Measurements from ENCODE around the gene P2RY2.
A peak's percentile ranks its signal among the peaks of the same experiment; 100 is the strongest.
"Not testable (repeated sequence)": the region's sequence is repeated elsewhere in the genome, so short reads cannot be mapped to it uniquely, and the experiment has no call there.

Gene P2RY2

DNA sequence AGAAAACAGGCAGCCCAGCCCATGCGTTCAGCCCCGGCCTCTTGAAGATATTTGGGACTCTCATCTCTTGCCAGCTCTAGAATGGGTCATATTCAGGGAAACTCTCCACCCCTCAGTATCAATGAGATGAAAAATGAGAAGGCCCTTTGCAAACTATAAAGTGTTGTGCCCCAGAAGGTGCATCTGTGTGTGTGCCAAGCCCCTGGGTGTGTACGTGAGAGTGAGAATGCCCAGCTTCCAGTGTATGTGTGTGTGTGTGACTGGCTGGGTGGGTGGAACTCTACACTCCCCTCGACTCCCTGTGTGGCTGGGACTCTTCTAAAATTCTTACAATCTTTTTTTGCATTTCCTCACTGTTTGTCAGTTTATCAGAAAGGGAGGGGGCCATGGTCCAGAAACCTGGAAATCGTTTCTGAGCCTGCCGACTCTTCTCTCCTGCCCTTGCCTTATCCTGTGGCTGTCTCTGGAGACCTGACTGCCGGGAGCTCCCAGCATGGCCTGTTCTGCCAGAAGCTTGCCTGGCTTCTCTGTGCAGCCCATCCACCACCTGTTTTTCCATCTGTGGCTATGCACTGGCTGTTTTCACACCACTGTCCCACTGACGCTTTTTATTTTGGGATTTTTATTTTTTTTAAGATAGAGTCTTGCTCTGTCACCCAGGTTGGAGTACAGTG is 55.3 kb downstream of the P2RY2 start:
- TF ChIP-seq POLR2AphosphoS5 (IDR thresholded peaks at IDR 0.05; ENCODE audit: low read depth, low read length) (no peak), SPI1 (IDR thresholded peaks at IDR 0.05; ENCODE audit: low read depth, low read length) (no peak), POLR2A (IDR thresholded peaks at IDR 0.05; ENCODE audit: low read depth, low read length) (no peak), POU2F2 (IDR thresholded peaks at IDR 0.05; ENCODE audit: low read depth, low read length) (no peak), TAF1 (IDR thresholded peaks at IDR 0.05; ENCODE audit: low read depth, low read length) (no peak), PAX5 (IDR thresholded peaks at IDR 0.05; ENCODE audit: insufficient read depth, low read length, severe bottlenecking) (no peak)
- no peak for FAIRE-seq
- no peak for DNase-seq (ENCODE audit: insufficient read length, low spot score)

DNA sequence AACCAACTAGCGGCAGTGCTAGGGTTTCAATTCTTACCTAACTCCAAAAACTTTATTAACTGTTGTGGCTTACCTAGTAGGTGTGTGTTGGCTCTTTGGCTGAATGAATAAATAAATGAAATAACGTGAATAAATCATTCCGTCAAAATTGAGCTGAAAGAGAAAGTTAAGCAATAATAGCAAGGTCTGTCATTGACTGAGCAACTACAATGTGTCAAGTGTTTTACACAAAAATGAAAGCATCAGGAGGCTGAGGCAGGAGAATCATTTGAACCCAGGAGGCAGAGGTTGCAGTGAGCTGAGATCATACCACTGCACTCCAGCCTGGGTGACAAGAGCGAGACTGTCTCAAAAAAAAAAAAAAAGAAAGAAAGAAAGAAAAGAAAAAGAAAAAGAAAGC is 56.1 kb downstream of the P2RY2 start:
- not testable (repeated sequence) for FAIRE-seq; DNase-seq (ENCODE audit: insufficient read length, low spot score)

DNA sequence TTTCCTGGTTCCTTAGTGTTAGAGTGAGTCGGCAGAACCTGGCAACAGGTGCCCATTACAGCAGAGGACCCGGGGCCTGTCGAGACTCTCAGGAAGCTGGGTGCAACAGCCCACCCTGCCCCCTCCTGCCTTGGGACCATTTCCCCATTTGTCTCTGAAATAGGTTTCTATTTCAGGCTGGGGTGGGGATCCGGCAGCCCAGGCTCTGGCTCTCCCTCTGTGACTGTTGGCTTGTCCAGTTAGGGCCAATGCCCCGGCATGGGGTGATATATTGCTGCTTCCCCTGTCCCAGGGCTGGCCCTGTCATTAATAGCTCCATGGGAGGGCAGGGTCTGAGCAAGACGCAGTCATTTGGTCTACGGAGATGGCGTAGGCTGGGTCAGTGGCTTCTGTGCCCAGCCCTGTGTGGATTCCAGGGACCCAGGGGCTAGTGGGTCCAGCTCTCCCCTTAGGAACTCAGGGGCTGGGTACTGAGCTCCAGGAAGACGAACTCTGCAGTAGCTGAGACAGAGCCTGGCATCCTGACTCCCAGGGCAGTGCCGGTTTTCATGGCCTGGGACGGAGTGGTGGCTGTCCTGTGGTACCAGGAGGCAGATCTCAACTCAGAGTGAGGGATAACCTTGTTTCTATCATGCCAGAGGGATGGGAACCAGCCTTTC is 56.8 kb downstream of the P2RY2 start:
- TF ChIP-seq SPI1 (IDR thresholded peaks at IDR 0.05; ENCODE audit: low read depth, low read length) (peak; percentile 32; the same call in 1 of the 2 replicates), POLR2A (IDR thresholded peaks at IDR 0.05; ENCODE audit: low read depth, low read length) (no peak), POU2F2 (IDR thresholded peaks at IDR 0.05; ENCODE audit: low read depth, low read length) (no peak), POLR2AphosphoS5 (IDR thresholded peaks at IDR 0.05; ENCODE audit: low read depth, low read length) (no peak), PAX5 (IDR thresholded peaks at IDR 0.05; ENCODE audit: insufficient read depth, low read length, severe bottlenecking) (no peak), TAF1 (IDR thresholded peaks at IDR 0.05; ENCODE audit: low read depth, low read length) (no peak)
- FAIRE-seq, result no peak

DNA sequence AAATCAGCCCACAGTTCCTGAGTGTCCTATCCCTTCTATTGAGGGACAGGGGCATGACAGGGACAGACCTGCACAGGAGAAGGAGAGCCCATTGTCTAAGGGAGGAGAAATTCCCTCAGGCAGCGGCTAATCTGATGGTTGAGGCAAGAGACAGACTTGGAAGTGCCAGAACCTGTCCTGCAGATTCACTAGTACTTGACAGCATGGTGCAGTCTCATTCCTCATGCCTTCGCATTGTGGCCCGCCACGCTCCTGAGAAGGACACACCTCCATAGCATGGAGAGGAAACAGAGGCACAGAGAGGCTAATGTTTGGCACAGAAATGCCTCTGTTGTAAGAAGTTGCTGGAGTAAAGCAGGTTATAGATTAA is 57.3 kb downstream of the P2RY2 start:
- TF ChIP-seq POLR2AphosphoS5 (IDR thresholded peaks at IDR 0.05; ENCODE audit: low read depth, low read length) (no peak), PAX5 (IDR thresholded peaks at IDR 0.05; ENCODE audit: insufficient read depth, low read length, severe bottlenecking) (no peak), TAF1 (IDR thresholded peaks at IDR 0.05; ENCODE audit: low read depth, low read length) (no peak), POU2F2 (IDR thresholded peaks at IDR 0.05; ENCODE audit: low read depth, low read length) (no peak), POLR2A (IDR thresholded peaks at IDR 0.05; ENCODE audit: low read depth, low read length) (no peak), SPI1 (IDR thresholded peaks at IDR 0.05; ENCODE audit: low read depth, low read length) (no peak)
- no peak for FAIRE-seq
- no peak for DNase-seq (ENCODE audit: insufficient read length, low spot score)

More for the DNA sequence above, 56.8 kb downstream of the P2RY2 start:
- DNase-seq (ENCODE audit: insufficient read length, low spot score), result no peak

DNA sequence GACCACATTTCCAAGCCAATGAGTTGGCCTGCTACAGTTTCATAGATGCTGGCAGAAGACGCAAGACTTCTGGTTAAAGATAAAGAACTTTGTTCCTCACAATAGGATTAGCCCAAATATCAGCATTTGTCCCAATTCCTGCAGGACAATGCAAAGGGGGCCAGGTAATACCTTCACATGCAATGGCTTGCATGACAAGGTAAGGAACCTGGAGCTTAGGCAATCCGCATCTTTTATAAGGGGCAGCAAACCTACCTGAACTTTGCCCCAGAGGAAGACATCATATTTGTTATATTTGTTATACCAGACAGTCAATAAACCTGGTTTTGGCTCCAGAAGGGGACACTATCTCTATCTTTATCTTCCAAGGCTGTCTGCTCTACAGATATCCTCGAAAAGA is 59.4 kb downstream of the P2RY2 start:
- FAIRE-seq, result no peak
- no peak for DNase-seq (ENCODE audit: insufficient read length, low spot score)
- TF ChIP-seq POLR2A (IDR thresholded peaks at IDR 0.05; ENCODE audit: low read depth, low read length) (no peak), POU2F2 (IDR thresholded peaks at IDR 0.05; ENCODE audit: low read depth, low read length) (no peak), SPI1 (IDR thresholded peaks at IDR 0.05; ENCODE audit: low read depth, low read length) (no peak), TAF1 (IDR thresholded peaks at IDR 0.05; ENCODE audit: low read depth, low read length) (no peak), PAX5 (IDR thresholded peaks at IDR 0.05; ENCODE audit: insufficient read depth, low read length, severe bottlenecking) (no peak), POLR2AphosphoS5 (IDR thresholded peaks at IDR 0.05; ENCODE audit: low read depth, low read length) (no peak)

DNA sequence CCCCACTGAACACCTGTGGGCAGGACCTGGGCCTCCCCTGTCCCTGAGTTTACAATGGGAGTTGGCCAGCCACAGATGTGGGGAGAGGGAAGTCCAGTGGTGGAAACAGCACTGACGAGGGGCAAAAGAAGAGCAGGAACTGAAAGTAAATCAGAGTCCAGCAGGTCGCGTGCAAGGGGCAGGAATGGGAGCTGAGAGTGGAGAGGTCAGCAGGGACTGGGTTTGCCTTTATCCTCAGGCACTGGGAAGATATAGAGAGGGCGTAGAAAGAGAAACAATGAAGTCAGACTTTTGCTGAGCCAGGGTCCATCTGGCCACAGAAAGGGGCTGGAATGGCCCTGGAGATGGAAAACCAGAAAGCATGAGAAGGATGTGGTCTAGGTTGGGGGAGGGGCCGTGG is 62.5 kb downstream of the P2RY2 start:
- DNase-seq (ENCODE audit: insufficient read length, low spot score) (no peak), FAIRE-seq (no peak)
- no peak for TF ChIP-seq POLR2A (IDR thresholded peaks at IDR 0.05; ENCODE audit: low read depth, low read length)
- peak; percentile 58 for TF ChIP-seq SPI1 (IDR thresholded peaks at IDR 0.05; ENCODE audit: low read depth, low read length)

DNA sequence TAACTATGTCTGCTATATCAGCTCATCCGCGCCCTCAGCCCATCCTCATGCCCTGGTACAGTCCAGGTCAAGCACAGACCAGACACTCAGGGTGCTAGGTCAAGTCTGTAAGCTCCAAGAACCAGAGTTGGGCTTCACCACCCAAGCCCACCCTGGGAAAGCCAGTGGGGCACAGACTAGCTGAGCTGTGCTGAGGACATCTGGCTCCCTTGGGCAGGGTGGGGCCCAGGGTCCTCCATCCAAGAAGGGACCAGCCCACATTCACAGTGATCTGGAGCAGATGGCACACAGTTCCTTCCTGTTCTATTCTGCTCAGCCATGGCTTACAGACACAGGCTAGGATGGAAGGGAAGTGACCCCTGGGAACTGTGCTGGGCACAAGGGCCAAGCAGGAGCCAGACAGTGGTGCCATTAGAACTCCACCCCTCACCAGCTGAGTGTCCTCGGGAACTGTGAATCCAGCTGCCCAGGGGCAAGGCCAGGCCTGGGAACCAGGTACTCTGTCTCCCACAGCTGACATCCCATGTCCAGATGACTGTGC is 63.2 kb downstream of the P2RY2 start:
- TF ChIP-seq PAX5 (IDR thresholded peaks at IDR 0.05; ENCODE audit: insufficient read depth, low read length, severe bottlenecking) (no peak), POLR2AphosphoS5 (IDR thresholded peaks at IDR 0.05; ENCODE audit: low read depth, low read length) (no peak), SPI1 (IDR thresholded peaks at IDR 0.05; ENCODE audit: low read depth, low read length) (no peak), POLR2A (IDR thresholded peaks at IDR 0.05; ENCODE audit: low read depth, low read length) (no peak), POU2F2 (IDR thresholded peaks at IDR 0.05; ENCODE audit: low read depth, low read length) (no peak), TAF1 (IDR thresholded peaks at IDR 0.05; ENCODE audit: low read depth, low read length) (no peak)
- FAIRE-seq, result peak; percentile 47
- no peak for DNase-seq (ENCODE audit: insufficient read length, low spot score)

DNA sequence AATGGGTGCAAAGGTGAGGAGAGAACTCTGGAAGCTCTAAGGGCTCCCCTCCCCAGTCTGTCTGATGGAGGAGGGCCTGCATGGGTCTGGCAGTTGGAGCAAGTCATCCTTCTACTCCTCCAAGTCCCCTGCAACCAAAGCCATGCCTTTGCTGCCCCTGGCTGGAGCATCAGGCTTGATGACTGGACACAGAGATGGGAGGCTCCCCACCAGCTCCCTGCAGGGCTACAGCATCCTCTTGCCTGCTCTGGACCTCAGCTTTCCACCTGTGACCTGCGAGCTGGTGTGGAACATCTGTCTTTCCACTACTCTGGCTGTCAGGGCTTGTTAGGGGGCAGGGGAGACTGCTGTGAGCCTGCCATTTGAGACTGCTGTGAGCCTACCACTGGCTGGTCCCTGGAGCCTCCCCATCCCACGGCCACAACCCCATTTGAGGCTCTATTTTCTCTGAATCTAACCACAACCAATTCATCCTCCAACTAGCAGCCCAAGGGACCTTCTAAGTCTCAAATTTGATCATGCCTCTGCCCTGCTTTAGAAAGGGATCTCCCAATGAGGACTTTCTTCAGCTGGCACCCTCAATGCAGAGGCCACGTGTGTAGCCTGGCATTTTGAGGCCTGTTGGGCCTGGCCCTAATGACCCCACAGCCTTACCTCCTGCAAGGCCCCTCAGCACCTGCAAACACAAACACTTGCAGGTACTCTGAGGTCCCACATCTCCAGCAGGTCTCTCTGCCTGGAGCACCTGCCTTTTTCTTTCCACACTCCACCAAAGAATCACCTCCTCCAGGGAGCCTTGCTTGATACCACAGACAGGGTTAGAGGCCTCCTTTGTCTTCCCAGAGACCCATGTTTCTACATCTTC is 63.9 kb downstream of the P2RY2 start:
- FAIRE-seq, result no peak
- no peak for TF ChIP-seq POLR2AphosphoS5 (IDR thresholded peaks at IDR 0.05; ENCODE audit: low read depth, low read length)
- DNase-seq (ENCODE audit: insufficient read length, low spot score), result no peak

DNA sequence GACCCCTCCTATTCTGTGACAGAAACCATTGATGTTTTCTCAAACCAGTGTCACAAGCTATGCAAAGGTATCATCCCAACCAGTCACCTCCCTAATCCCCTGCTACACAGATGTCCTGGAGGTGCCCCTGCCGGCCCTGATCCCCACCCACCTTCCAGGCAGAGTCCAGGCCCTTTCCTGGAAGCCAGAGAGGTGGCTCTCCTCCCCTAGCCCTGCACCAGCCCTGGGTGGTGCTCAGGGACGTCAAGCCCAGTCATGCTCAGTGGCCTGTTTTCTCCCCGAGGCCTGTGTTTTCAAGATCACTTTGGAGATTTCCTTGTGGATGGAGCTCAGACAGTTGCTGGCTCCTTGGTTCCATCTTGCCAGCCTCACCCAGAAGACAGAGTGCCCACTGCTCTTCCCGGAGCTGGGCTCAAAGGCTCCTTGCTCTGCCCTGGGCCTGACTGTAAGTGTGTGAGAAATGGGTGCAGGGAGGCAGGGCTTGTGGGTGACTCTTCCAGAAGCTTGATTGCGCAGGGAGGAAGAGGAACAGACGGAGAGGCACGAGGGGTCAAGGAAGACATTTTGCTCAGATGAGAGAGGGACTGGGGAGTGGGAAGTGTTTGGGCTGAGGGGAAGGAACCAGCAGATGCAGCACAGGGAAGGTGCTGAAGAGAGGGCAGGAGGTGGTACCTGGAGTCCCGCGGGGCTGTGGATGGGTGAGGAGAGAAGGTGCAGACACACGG is 65.4 kb downstream of the P2RY2 start:
- DNase-seq (ENCODE audit: insufficient read length, low spot score) (no peak), FAIRE-seq (no peak)
- TF ChIP-seq SPI1 (IDR thresholded peaks at IDR 0.05; ENCODE audit: low read depth, low read length) (no peak), TAF1 (IDR thresholded peaks at IDR 0.05; ENCODE audit: low read depth, low read length) (no peak), PAX5 (IDR thresholded peaks at IDR 0.05; ENCODE audit: insufficient read depth, low read length, severe bottlenecking) (no peak), POU2F2 (IDR thresholded peaks at IDR 0.05; ENCODE audit: low read depth, low read length) (no peak), POLR2AphosphoS5 (IDR thresholded peaks at IDR 0.05; ENCODE audit: low read depth, low read length) (no peak), POLR2A (IDR thresholded peaks at IDR 0.05; ENCODE audit: low read depth, low read length) (no peak)
